Measurements from ENCODE around the gene MUC6. TPM values are rescaled to one million over a fixed set of nuclear protein-coding genes. Genes with fewer than 3 reads are reported as not detected.

The MUC6 gene
- total RNA-seq, 2 donors from 2014 or later, result 13.1 TPM; not detected in 1

- Histone ChIP-seq H3K36me3 (peaks cover 58% of the 10 kb centered on the region), H3K9me3 (no peaks in the 10 kb centered on the region), H3K27ac (no peak overlapping the region), H3K4me3 (no peak overlapping the region), H3K27me3 (replicated peaks; ENCODE audit: insufficient read depth) (no peaks in the 10 kb centered on the region), H3K4me1 (ENCODE audit: control insufficient read depth in 1 of 2, low read depth in 2 of 2) (no peaks in the 10 kb centered on the region)
- no peak for ATAC-seq (ENCODE audit: insufficient number of reproducible peaks, low FRiP score, low read depth)
- TF ChIP-seq CTCF (IDR thresholded peaks at IDR 0.05), result no peak
- no peak for DNase-seq (ENCODE audit: low spot score)
These were observed 43.9 kb downstream of the MUC6 start for GRCh38 chr11:992577-992976.

GRCh38 chr11:991711-992307 lies 44.7 kb downstream of the MUC6 start:
- Histone ChIP-seq H3K27me3 (replicated peaks; ENCODE audit: insufficient read depth) (no peaks in the 10 kb centered on the region), H3K4me1 (ENCODE audit: control insufficient read depth in 1 of 2, low read depth in 2 of 2) (no peaks in the 10 kb centered on the region), H3K36me3 (peaks cover 62% of the 10 kb centered on the region), H3K9me3 (no peaks in the 10 kb centered on the region), H3K27ac (no peak overlapping the region), H3K4me3 (no peak overlapping the region)
- TF ChIP-seq CTCF (IDR thresholded peaks at IDR 0.05), result no peak
- no peak for ATAC-seq (ENCODE audit: insufficient number of reproducible peaks, low FRiP score, low read depth)
- DNase-seq (ENCODE audit: low spot score), result no peak

GRCh38 chr11:991034-991433 lies 45.5 kb downstream of the MUC6 start:
- Histone ChIP-seq H3K4me1 (ENCODE audit: control insufficient read depth in 1 of 2, low read depth in 2 of 2) (no peaks in the 10 kb centered on the region), H3K9me3 (no peaks in the 10 kb centered on the region), H3K27me3 (replicated peaks; ENCODE audit: insufficient read depth) (no peaks in the 10 kb centered on the region), H3K4me3 (no peak overlapping the region), H3K36me3 (peaks cover 68% of the 10 kb centered on the region), H3K27ac (no peak overlapping the region)
- DNase-seq (ENCODE audit: low spot score) (no peak), ATAC-seq (ENCODE audit: insufficient number of reproducible peaks, low FRiP score, low read depth) (no peak)
- TF ChIP-seq CTCF (IDR thresholded peaks at IDR 0.05), result no peak

GRCh38 chr11:990101-990500 lies 46.4 kb downstream of the MUC6 start:
- Histone ChIP-seq H3K4me1 (ENCODE audit: control insufficient read depth in 1 of 2, low read depth in 2 of 2) (no peaks in the 10 kb centered on the region), H3K27me3 (replicated peaks; ENCODE audit: insufficient read depth) (no peaks in the 10 kb centered on the region), H3K9me3 (no peaks in the 10 kb centered on the region), H3K36me3 (peaks cover 72% of the 10 kb centered on the region), H3K4me3 (no peak overlapping the region), H3K27ac (no peak overlapping the region)
- TF ChIP-seq CTCF (IDR thresholded peaks at IDR 0.05), result no peak
- no peak for DNase-seq (ENCODE audit: low spot score)
- ATAC-seq (ENCODE audit: insufficient number of reproducible peaks, low FRiP score, low read depth), result no peak

GRCh38 chr11:987671-988070 lies 48.8 kb downstream of the MUC6 start:
- no peak for TF ChIP-seq CTCF (IDR thresholded peaks at IDR 0.05)
- peaks cover 71% of the 10 kb centered on the region for H3K36me3 ChIP-seq
- ATAC-seq (ENCODE audit: insufficient number of reproducible peaks, low FRiP score, low read depth), result no peak

More at GRCh38 chr11:987671-988070, 48.8 kb downstream of the MUC6 start:
- Histone ChIP-seq H3K4me1 (ENCODE audit: control insufficient read depth in 1 of 2, low read depth in 2 of 2) (no peaks in the 10 kb centered on the region), H3K27ac (no peak overlapping the region), H3K9me3 (no peaks in the 10 kb centered on the region), H3K27me3 (replicated peaks; ENCODE audit: insufficient read depth) (no peaks in the 10 kb centered on the region), H3K4me3 (no peak overlapping the region)
- DNase-seq (ENCODE audit: low spot score), result no peak
